Suprapubic skin (tissue), 4 donors: Measurements from ENCODE around the gene AKAP8L.

Experiments
- POLR2A ChIP-seq, 2 donors: fragments of 450-650 bp; IDR thresholded peaks; one replicate each; pipeline ENCODE4 v1.6.1; 2017; ENCODE audit warnings: antibody characterized with exemption in 2 of 2, mild to moderate bottlenecking in 2 of 2, moderate library complexity in 2 of 2
- POLR2AphosphoS5 ChIP-seq, 3 donors: sonication (generic); formaldehyde crosslinking; IDR thresholded peaks; one replicate each; pipeline ENCODE4 v1.6.1; 2017; ENCODE audit warnings: antibody characterized with exemption in 3 of 3

DNA sequence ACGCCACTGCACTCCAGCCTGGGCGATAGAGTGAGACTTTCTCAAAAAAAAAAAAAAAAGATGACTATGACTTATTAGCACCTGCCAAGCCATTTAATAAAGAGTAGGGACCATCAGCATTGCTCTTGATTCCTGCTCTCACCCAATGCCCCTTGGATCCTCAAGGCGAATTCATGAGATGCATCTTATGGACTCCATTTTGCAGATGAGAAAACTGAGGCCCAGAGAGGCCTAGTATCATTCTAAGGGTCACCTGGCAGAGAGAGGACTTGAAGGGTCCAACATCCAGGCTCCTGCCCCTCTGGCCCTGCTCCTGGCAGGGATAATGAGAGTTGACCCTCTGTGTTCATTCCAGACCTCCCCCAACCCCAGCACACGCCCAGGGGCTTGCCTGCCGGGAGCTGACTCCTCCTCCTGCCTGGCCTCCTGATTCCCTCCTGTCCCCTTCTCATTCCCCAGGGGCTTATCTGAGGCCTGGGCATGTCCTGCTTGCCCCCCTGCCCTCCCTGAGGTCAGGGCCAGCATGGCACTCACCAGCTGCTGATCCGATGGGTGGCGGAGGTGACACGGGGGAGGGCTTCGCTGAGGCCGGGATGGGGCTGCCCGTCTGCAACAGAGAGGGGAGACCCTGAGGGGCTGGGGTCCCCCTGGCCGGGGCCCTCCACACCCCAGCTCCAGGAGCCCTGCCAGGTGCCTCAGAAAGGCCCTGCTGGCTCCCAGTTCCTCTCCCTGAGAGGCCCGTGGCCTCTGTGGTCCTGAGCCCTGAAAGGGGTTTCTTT is 23.5 kb upstream of the AKAP8L start:
- TF ChIP-seq POLR2AphosphoS5 (IDR thresholded peaks at IDR 0.05), result no peak
- no peak for TF ChIP-seq POLR2A (IDR thresholded peaks at IDR 0.05)
